Measurements from ENCODE around the gene ZNF780B.
"Not testable (repeated sequence)": the region's sequence is repeated elsewhere in the genome, so short reads cannot be mapped to it uniquely, and the experiment has no call there.

The ZNF780B gene

DNA sequence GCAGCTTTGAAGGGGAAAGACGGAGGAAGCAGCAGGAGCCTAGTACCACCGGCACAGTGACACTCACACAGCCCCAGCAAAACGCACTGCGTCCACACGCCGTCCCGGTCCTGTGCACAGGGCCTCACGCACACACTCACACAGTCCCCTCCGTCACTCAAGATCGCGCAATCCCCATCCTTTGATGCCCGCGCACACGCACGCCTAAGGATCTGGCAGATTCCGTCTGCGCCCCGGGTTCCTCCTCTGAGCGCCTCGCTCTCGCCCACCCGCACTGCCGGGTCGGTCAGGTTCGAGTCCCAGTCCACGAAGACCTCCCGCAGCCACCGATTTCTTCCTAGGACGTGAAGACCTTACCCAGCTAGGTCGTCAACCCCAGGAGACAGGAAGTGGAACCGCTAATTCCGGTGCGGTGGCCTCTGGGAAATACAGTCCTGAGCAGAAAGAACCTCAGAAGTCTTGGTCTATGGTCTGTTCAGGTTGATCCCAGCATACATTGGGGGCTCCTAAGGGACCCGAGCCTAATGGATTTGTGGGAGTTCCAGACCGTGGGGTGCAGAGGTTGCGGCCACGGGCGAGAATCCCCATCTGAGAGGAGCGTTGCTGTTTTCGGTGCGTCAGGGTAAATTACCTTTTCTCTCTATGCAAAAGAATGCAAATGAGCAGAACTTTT, at the start of gene ZNF780B:
Gene ZNF780B, minus strand, starts transcription at position 400 of the 673 bp plus-strand sequence. CDS start 5,899 bp downstream, outside the sequence.
- peak; percentile 66 for DNase-seq (ENCODE audit: low read depth)

DNA sequence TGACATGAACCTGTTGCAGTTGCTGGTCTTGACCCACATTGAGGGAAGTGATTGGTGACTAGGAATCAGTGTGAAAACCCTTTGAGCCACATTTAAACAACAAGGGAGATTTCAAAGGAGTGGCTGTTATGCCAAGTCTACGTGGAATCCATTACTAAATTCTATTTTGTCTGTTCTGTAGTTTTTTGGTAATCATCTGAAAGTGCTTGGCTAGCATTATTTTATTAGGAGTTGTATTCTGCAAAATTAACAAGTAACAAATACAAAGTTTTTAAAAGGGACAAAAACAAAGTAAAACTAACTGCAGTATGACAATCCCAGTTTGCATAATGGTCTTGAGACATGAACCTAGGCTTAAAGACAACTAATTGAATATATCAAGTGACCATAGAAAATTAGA, 48.7 kb upstream of the ZNF780B start:
- no peak for DNase-seq (ENCODE audit: low read depth)

DNA sequence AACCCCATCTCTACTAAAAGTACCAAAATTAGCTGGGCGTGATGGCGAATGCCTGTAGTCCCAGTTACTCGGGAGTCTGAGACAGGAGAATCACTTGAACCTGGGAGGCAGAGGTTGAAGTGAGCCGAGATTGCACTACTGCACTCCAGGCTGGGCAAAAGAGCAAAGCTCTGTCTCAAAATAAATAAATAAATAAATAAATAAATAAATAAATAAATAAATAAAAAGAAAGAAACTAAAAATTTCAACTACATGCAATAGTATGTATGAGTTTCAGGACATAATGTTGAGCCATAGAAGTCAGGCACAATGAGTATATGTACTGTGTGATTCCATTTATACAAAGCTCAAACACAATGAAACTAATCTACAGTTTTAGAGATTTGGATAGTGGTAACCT, 47.6 kb upstream of the ZNF780B start:
- DNase-seq (ENCODE audit: low read depth), result no peak

DNA sequence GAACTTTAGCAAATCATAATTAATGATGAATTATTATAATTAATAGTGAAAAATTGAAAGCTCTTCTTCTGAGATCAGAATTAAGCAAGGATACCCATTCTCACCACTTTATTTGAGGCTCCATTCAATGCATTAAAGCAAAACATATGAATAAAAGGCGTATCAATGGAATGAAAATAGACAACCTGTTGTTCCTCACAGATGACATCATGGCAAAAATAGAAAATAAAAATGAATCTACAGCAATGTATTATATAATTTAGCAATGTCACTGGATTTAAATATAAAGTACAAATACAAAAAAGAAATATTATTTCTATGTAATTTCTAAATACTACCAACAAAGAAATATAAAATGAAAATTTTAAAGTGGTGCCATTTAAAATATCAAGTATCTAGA, 45.8 kb upstream of the ZNF780B start:
- DNase-seq (ENCODE audit: low read depth), result no peak

DNA sequence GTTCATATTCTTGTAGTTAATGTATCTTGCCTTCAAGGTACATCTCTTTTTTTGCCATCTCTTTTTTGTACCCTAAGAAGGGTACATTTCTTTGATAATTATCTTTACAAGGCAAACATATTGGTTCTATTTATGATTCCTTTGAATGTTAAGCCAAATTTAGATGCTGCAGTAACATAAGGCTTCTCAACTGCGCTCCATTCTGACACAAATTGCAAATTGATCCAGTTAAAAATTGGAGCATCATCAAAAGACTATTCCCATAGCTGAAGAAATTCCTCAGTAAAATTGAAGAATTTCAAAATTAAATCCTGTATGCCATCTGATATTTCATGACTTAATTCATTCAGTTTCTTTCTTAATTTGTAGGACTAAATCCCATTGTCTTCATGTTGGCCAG, 37.4 kb upstream of the ZNF780B start:
- no peak for DNase-seq (ENCODE audit: low read depth)

DNA sequence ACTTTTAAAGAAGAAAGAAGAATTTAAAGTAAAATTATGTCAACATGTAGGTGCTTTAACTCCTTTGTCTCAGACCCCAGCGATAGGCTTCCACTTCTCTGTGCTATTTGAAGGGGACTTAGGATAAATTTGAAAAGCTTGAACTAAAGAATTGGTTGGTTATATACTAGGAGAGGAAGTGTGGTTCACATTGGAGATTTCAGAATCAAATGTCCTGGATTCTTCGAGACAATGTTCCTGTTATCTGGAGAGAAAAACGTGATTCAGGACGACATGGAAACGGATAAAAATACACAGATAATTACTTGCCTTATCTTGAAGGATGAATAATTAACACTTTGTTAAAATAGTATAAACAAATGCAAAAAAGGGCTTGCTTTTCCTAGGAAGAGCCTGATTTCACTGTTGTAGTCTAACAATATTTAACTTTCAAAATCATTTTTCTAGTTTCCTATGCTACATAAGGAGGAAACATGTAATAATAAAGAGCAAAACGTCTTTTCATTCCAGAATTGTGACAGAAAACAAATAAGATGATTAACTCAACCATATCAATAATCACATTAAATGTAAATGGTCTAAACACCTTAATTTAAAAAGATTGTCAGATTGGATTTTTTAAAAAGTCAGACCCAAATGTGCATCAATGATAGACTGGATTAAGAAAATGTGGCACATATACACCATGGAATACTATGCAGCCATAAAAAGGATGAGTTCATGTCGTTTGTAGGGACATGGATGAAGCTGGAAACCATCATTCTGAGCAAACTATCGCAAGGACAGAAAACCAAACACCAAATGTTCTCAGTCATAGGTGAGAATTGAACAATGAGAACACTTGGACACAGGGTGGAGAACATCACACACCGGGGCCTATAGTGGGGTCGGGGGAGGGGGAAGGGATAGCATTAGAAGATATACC, 35.4 kb upstream of the ZNF780B start:
- no peak for DNase-seq (ENCODE audit: low read depth)

DNA sequence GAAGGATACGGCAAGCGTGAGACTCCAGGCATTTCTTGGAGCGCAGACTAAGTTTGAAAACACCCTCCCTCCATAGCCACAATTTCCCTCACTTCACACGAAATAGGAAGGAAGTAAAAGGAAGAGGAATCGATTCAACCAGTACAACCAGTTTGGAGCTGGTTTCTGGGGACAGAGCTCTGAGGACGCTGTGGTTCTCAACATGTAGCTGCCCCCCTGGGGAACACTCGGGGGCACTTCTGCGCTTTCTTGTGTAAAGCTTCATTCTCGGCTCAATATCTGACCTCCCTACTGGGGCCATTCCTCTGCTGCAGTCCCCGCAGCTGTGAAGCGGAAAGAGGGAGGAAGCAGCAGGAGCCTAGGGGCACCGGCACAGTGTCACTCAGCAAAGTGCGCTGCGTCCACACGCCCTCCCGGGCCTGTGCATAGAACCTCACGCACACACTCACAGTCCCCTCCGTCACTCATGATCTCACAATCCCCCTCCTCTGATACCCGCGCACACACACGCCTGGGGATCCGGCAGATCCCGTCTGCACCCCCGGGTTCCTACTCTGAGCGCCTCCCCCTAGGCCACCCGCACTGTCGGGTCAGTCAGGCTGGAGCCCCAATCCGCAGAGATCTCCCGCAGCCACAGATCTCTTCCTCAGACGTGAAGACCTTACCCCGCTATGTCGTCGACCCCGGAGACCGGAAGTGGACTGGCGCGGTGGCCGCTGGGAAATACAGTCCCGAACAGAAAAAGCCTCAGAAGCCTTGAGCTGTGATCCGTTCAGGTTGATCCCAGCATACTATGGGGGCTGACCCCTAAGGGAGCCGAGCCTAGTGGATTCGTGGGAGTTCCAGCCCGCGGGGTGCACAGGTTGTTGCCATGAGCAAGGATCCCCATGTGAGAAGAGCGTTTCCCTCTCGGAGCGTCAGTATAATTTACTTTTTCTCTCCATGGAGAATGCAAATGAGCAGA, 34.5 kb upstream of the ZNF780B start, which contains the start of gene ZNF780A:
Gene ZNF780A, minus strand, starts transcription at position 703 of the 964 bp plus-strand sequence. CDS start 6,190 bp downstream, outside the sequence.
- peak; percentile 69 for DNase-seq (ENCODE audit: low read depth)

DNA sequence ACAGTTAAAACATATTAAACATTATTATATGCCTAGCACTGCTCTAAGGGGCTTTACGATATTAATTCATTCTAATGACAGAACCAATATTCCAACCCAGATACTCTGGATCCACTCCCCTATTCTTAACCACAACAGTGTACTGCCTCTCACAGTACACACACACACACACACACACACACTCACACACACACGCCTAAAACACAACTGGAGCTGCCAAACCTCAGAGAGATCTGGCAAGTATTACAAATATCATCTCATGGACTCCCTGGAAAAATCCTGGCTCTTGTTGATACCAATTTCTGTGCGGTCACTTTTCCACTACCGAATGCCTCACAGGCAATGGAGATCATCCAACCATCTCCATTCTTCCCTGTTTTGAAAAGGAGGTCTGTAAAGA, 33.4 kb upstream of the ZNF780B start:
- DNase-seq (ENCODE audit: low read depth), result no peak

DNA sequence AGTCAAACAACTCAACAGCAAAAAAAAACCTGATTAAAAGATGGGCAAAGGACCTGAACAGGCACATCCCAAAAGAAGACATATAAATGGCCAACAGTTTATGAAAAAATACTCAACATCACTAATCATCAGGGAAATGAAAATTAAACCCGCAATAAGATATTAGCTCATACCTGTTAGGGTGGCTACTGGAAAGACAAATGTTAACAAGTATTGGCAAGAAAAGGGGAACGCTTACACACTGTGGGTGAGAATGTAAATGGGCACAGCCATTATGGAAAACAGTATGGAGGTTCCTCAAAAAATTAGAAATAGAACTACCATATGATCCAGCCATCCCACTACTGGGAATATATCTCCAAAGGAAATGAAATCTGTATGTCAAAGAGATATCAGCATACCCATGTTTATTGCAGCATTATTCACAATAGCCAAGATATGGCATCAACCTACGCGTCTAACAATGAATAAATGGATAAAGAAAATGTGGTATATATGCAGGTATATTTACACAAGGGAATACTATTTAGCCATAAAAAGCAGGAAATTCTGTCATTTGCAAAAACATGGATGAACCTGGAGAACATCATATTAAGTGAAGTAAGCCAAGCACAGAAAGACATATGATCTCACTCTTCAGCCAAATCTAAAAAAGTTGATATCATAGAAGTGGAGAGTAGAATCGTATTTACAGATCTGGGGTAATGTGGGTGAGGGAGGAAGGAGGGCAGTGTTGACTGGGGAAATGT, 32.4 kb upstream of the ZNF780B start:
- DNase-seq (ENCODE audit: low read depth), result no peak

DNA sequence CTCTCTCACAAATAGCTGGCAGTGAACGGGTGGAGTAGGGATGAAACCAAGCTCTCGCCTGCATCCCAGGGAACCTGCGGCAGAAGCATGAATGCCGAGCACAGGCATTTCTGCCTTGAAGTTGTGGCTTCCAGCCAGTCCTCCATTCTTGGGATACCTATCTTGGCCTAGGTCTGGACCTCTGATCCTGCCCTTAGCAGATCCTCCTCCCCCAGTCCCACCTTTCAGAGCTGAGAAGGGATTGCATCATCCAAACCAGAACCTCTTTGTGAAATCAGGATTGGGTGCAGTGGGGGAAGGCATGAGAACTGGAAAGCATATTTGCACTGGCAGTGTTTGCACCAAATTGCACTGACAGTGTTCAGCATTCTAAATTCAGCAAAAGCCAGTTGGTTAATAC, 28.9 kb upstream of the ZNF780B start:
- DNase-seq (ENCODE audit: low read depth), result no peak

DNA sequence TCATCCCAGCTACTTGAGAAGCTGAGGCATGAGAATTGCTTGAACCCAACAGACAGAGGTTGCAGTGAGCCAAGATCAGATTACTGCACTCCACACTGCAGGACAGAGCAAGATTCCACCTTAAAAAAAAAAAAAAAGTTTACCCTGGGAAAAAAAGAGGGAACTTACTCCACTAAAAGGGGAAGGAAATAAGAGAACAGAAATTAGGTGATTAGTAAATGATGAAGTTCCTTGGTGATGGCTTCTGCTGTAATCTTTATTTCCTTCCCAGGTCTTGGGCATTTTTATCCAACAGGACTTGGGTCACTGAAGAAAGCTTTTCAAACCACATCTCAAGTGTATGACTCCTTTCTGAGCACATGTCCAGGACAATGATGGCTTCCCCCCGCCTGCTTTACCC, 25.4 kb upstream of the ZNF780B start:
- DNase-seq (ENCODE audit: low read depth), result no peak

DNA sequence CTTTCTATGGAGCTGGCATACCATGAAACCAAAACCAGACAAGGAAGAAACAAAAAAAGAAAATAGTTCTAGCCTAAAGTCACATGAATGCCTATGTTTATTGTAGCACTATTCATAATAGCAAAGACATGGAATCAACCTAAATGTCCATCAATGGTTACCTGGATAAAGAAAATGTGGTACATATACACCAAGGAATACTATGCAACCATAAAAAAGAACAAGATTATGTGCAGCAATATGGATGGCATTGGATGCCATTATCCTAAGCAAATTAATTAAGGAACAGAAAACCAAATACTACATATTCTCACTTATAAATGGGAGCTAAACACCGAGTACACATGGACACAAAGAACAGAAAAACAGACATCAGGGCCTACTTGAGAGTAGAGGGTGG, 24.3 kb upstream of the ZNF780B start:
- no peak for DNase-seq (ENCODE audit: low read depth)

DNA sequence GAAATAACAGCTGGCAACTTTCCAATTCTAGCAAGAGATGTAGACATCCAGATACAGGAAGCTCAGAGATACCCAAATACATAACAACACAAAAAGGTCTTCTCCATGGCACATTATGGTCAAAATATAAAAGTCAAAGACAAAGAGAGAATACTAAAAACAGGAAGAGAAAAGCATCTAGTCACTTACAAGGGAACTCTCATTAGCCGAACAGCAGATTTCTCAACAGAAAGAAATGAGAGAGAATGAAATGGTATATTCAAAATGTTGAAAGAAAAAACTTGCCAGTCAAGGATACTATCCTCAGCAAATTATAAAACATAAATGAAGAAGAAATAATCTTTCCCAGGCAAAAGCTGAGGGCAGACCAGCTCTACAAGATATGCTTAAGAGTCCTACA, 22.3 kb upstream of the ZNF780B start:
- no peak for DNase-seq (ENCODE audit: low read depth)

DNA sequence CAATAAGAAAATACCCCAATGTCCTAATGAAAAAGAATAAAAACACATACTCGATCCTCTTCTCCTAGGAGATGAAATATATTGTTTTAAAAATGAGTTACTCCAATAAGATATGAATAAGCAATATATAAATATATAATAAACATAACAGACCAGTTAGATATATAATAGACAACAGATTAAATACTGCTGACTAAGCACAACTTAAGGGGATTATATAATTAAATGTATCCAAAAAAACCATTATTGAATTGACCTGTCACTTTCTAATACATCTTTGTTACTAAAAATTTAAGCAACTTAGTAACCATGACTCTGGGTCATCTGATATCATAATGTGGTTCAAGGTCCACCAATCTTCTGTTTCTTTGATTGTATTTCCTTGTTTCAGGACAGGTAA, 14.0 kb upstream of the ZNF780B start:
- no peak for DNase-seq (ENCODE audit: low read depth)

DNA sequence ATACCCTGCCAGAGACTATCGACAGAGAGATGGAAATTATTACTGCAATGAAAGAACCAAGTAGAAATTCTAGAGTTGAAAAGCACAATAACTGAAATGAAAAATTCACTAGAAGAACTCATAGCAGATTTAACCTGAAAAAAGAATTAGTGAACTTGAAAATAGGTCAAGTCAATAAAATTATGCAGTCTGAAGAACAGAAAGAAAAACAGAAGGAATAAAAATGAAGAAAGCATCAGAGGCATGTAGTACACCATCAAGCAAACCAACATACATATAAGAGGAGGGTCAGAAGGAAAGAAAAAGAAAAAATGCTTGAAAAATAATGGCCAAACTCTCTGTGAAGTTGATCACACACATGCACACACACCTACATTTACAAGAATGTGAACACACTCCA, 3.6 kb upstream of the ZNF780B start:
- no peak for DNase-seq (ENCODE audit: low read depth)

DNA sequence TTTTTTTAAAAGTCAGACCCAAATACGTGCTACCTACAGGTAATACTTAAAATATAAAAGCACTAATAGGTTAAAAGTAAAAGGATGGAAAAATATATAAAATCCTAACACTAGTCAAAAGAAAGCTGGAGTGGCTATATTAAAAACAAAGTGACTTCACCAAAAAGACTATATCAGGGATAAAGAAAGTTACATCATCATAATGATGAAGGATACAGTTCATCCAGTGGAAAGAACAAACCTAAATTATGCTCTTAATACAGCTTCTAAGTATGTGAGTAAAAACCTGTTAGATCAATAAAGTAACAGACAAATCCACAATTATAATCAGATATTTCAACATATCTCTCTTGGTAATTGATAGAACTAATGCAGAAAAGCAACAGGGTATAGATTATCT, 1.1 kb upstream of the ZNF780B start:
- DNase-seq (ENCODE audit: low read depth), result no peak

DNA sequence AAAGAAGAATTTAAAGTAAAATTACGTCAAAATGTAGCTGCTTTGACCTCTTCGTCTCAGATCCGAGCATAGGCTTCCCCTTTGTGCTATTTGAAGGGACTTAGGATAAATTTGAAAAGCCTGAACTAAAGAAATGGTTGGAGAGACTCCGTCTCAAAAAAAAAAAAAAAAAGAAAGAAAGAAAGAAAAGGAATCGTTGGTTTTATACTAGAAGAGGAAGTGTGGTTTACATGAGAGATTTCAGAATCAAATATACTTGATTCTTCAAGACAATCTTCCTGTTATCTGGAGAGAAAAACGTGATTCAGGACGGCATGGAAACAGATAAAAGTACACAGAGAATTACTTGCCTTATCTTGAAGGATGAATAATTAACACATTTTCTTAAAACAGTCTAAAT, 474 bp upstream of the ZNF780B start:
- no peak for DNase-seq (ENCODE audit: low read depth)

DNA sequence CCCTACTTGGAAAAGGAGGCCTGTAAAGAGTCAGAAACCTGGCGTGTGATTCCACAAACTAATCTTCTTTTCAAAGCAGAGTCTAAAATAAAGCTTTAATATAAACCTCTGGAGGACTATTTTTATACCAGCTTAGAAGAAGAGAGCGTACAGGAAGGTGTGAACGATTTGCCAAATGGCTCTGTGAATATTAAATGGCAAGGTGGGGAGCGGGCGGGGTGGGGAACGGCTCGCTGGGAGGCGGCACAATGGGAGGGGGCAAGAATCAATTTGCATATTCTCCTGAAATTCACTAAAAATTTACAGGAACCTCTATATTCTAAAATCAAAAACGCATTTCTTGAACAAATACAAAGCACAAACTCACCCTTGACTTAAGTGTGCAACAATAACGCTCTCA, 982 bp downstream of the ZNF780B start:
- DNase-seq (ENCODE audit: low read depth), result no peak

DNA sequence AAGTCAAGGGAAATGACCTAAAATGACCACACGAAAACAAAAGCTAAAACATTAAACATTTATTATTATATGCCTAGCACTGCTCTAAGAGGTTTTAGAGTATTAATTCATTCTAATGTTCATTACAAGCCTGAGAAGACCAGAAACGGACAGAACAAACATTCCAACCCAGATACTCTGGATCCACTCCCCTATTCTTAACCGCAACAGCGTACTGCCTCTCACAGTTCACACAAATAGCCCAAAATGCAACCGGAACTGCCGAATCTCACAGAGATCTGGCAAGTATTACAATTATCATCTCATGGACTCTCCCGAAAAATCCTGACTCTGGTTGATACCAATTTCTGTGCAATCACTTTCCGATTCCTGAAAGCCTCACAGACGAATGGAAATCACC, 1.4 kb downstream of the ZNF780B start:
- DNase-seq (ENCODE audit: low read depth), result no peak

DNA sequence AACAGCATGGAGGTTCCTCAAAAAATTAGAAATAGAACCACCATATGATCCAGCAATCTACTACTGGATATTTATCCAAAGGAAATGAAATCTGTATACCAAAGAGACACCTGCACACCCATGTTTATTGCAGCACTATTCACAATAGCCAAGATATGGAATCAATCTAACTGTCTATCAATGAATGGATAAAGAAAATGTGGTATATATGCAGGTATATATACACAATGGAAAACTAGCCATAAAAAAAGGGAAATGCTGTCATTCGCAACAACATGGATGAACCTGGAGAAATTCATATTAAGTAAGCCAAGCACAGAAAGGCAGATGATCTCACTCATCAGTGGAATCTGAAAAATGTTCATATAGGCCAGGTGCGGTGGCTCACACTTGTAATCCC, 2.5 kb downstream of the ZNF780B start:
- no peak for DNase-seq (ENCODE audit: low read depth)

DNA sequence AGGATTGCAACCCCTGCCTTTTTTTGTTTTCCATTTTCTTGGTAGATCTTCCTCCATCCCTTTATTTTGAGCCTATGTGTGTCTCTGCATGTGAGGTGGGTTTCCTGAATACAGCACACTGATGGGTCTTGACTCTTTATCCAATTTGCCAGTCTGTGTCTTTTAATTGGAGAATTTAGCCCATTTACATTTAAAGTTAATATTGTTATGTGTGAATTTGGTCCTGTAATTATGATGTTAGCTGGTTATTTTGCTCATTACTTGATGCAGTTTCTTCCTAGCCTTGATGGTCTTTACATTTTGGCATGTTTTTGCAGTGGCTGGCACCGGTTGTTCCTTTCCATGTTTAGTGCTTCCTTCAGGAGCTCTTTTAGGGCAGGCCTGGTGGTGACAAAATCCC, 14.3 kb downstream of the ZNF780B start:
- not testable (repeated sequence) for DNase-seq (ENCODE audit: low read depth)

Data from activated T-cell treated with anti-CD3 and anti-CD28 coated beads for 24 hours (primary cell).